HUDEP-2 (cell line): ENCODE data around the gene CCNJ.

Experiments used
- DNase-seq, 76 experiments: peaks; one replicate each; lab custom pipeline; 2025; ENCODE audit not compliant: unreplicated experiment in 76 of 76; lab: John Stamatoyannopoulos, UW

The CCNJ gene

DNA sequence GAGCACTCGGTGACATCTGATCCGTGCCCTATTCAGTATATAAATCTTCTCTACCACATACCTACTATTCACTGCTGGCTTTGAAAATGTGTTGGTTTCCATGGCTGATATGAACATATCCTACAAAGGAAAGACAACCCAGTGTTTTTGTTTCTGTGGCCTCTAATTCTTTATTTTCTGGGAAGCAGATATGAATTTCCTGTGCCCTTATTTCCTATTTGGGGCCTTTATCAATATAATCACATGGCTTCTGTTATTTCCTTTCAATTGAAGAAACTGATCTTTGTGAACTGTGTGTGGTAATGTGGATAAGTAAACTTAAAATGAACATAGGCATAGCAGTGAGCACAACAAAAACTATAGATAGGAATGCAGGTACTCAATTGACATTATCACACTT, 10.6 kb downstream of the CCNJ start:
- DNase-seq, result no peak

DNA sequence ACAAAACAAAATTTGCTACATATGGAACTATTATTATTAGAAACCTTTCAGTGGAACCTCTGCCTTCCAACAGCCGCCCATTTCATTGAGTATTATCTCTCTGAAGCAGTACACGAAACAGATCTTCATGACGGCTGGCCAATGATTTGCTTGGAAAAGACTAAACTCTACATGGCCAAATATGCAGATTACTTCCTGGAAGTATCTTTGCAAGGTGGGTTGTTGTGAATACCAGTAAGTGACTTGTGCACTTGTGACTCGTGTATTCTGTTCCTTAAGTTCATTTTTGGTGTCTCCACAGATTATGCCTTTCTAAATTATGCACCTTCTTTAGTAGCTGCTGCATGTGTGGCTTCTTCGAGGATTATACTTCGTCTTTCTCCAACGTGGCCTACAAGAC, 13.4 kb downstream of the CCNJ start:
- DNase-seq, result no peak

DNA sequence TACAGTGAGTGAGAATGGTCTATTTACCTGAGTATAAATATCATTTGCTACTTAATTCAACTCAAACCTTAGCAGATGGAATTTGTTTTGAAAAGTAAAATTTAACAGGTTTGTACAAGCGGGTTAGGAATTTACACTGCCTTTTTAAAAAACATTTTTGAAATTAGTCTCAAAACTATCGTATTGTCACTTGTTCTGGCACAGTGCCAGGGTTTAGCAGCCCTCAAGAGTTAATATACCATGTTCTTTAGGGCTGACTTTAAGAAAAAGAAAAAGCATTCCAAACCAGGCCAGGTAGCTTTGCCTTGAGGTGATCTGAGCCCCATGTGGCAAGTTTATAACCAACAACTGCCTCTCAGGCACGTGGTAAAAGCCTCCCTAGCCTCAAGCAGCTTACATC, 17.8 kb downstream of the CCNJ start:
- DNase-seq, result no peak

DNA sequence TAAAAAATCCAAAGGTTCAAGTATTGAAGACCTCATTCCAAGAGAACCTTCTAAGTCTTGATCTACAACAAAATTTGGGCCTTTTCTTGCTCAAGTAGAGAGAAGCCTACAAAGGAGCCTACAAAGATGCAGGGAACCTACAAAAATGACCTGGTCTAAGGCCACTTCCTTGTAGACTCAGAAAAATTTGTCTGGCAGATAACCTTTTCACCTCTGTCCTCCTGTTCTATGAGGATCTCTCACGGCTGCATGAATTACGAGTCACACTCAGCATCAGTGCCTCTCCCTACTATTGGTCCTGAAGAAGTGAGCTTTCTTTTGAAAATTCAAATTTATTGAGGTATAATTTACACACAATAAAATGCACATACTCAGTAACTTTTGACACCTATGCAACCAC, 29.3 kb downstream of the CCNJ start:
- no peak for DNase-seq

- DNase-seq, result no peak
Measured at GRCh38 chr10:96073722-96074121, 30.3 kb downstream of the CCNJ start.

GRCh38 chr10:96074776-96075175, 31.4 kb downstream of the CCNJ start:
- no peak for DNase-seq

- DNase-seq, result no peak
Measured at GRCh38 chr10:96075977-96076376, 32.6 kb downstream of the CCNJ start.

GRCh38 chr10:96077156-96077555, 33.8 kb downstream of the CCNJ start:
- DNase-seq, result no peak

DNA sequence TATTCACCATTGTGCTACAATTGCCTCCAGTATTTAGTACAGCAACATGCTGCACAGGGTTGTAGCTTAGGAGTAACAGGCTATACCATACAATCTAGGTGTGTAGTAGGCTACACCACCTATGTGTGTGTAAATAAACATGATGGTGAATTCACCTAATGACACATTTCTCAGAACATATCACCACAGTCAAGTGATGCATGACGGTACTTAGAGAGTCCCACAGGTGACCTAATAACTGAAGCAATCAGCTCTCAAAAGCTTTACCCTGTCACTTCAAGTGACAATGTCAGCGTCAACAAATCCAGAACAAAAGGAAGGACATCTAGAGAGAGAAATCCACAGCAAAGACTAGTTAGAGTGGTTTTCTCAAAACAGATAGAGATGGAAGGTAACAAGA, 38.8 kb downstream of the CCNJ start:
- no peak for DNase-seq

- DNase-seq, result no peak
Measured at GRCh38 chr10:96082748-96083147, 39.4 kb downstream of the CCNJ start.

GRCh38 chr10:96089116-96089515, 45.7 kb downstream of the CCNJ start:
- no peak for DNase-seq

- DNase-seq, result peak; percentile 19 to 94 (median 86)
Measured at GRCh38 chr10:96089670-96090462, 46.5 kb downstream of the CCNJ start.

DNA sequence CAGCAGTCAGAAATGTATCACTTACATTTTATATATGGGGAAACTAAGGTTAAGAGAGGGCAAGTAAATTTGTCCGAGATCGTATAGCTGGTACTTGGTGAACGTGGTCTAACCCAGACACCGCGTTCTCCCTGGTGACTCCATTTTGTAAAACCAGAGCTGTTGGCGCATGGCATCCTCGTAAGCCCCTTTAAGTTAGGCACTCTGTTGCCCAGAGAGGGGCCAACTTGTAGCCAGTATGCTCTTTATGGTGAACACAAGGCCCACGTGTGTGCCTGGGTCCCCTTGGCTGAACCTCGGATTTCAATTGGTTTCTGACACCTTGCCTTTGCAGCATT, 47.0 kb downstream of the CCNJ start:
- DNase-seq, result peak in 1 of 76 experiments; percentile 33

GRCh38 chr10:96092999-96093767, 49.8 kb downstream of the CCNJ start:
- no peak for DNase-seq

GRCh38 chr10:96093948-96094347, 50.6 kb downstream of the CCNJ start:
- no peak for DNase-seq

DNA sequence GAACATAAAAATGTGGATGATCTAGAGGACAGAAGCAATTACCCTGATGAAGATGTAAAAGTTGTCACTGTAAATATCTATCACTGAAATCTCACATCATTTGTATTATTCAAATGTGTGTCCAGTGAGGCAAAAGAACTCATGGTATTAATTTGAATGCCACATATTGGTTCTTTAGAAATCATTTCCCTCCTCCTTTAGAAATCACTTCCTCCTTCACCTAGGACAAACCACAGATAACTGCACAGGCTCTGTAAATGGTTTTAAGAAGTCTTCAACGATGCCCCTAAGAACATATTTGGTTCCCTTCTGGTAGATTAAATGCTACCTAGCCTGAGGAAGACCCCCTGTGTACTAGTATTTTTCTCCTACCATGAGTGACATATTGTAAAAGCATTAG, 53.6 kb downstream of the CCNJ start:
- DNase-seq, result no peak

DNA sequence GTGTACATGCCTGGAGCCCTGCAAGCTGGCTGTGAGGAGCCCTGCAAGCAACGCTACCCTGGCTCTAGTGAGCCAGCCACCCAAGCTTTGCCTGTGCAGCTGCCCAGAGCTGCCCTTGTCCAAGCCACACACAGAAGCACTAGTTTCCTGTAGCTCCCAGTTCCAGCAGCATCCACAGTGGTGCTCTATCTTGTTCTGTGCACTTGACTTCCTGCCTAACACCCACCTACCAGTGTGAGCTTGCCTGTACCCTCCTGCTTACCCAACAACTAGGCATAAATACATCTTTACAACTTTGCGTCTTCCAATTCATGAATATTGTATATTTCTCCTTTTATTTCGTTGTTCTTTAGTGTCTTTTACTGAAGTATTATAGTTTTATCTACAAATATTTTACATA, 54.5 kb downstream of the CCNJ start:
- no peak for DNase-seq

GRCh38 chr10:96107623-96108038, 64.2 kb downstream of the CCNJ start:
- DNase-seq, result no peak
